Keratinocyte (primary cell): Measurements from ENCODE around the gene PLEKHJ1. TPM values are rescaled to one million over a fixed set of nuclear protein-coding genes. Genes with fewer than 3 reads are reported as not detected.

Experiments
- DNase-seq: peaks from one replicate; pipeline ENCODE4 v3.0.0-alpha.2; 2011; ENCODE audit warnings: low read depth, missing footprints, low spot score
- FAIRE-seq: peaks from 2 replicates; lab custom pipeline; 2011; peaks lifted over from hg19 to GRCh38; lab: Jason Lieb, UNC
- H2AFZ ChIP-seq: 2 replicates; pipeline ENCODE4 v1.6.0; 2012; ENCODE audit warnings: low read length, control low read depth, inconsistent platforms; ENCODE audit not compliant: control insufficient read depth
- H3K27ac ChIP-seq: 2 replicates; pipeline ENCODE4 v1.5.1; 2011; ENCODE audit warnings: low read length; ENCODE audit not compliant: control insufficient read depth, insufficient read depth
- H3K27me3 ChIP-seq: 3 replicates; pipeline ENCODE4 v1.6.0; 2011; ENCODE audit warnings: low read length; ENCODE audit not compliant: control insufficient read depth, insufficient read depth; ENCODE audit errors: extremely low read depth
- H3K36me3 ChIP-seq, 2 experiments: 2 replicates in 1 of 2; 3 replicates in 1 of 2; pipeline ENCODE4 v1.5.1; 2011; ENCODE audit warnings: low read length in 2 of 2, mild to moderate bottlenecking in 1 of 2; ENCODE audit not compliant: control insufficient read depth in 2 of 2, insufficient read depth in 2 of 2; ENCODE audit errors: extremely low read depth in 1 of 2
- H3K4me1 ChIP-seq: 3 replicates; pipeline ENCODE4 v1.5.1; 2011; ENCODE audit warnings: low read length; ENCODE audit not compliant: control insufficient read depth, insufficient read depth; ENCODE audit errors: extremely low read depth
- H3K4me2 ChIP-seq: 3 replicates; pipeline ENCODE4 v1.6.0; 2011; ENCODE audit warnings: low read depth, low read length; ENCODE audit not compliant: control insufficient read depth, insufficient read depth; ENCODE audit errors: extremely low read depth
- H3K4me3 ChIP-seq, 3 experiments: fragments of 200-600 bp in 1 of 3; sonication (generic) in 1 of 3; 2 replicates in 2 of 3; 3 replicates in 1 of 3; pipeline ENCODE4 v1.5.1; 2011 to 2016; ENCODE audit warnings: low read length in 3 of 3, mild to moderate bottlenecking in 3 of 3, control low read depth in 2 of 3, inconsistent platforms in 1 of 3, low read depth in 1 of 3, mixed read lengths in 1 of 3, mixed run types in 1 of 3, moderate library complexity in 1 of 3; ENCODE audit not compliant: control insufficient read depth in 2 of 3, insufficient read depth in 2 of 3; ENCODE audit errors: extremely low read depth in 1 of 3
- H3K79me2 ChIP-seq: 2 replicates; pipeline ENCODE4 v1.6.0; 2012; ENCODE audit warnings: low read length; ENCODE audit not compliant: control insufficient read depth, insufficient read depth
- H3K9ac ChIP-seq: 3 replicates; pipeline ENCODE4 v1.6.0; 2011; ENCODE audit warnings: low read length; ENCODE audit not compliant: control insufficient read depth, insufficient read depth; ENCODE audit errors: extremely low read depth
- H3K9me1 ChIP-seq: 3 replicates; pipeline ENCODE4 v1.6.0; 2011; ENCODE audit warnings: low read length; ENCODE audit not compliant: control insufficient read depth, insufficient read depth; ENCODE audit errors: extremely low read depth
- H3K9me3 ChIP-seq: 2 replicates; pipeline ENCODE4 v1.5.1; 2012; ENCODE audit warnings: low read depth, low read length; ENCODE audit not compliant: control insufficient read depth
- H4K20me1 ChIP-seq: 3 replicates; pipeline ENCODE4 v1.6.0; 2011; ENCODE audit warnings: low read length; ENCODE audit not compliant: control insufficient read depth, insufficient read depth; ENCODE audit errors: extremely low read depth
- CTCF ChIP-seq, 3 experiments: IDR thresholded peaks in 1 of 3; conservative IDR thresholded peaks in 1 of 3; optimal IDR thresholded peaks in 1 of 3; 2 replicates in 2 of 3; 3 replicates in 1 of 3; pipeline versions ENCODE3 to v1.5.1; 2011; ENCODE audit warnings: low read length in 3 of 3, mild to moderate bottlenecking in 3 of 3, moderate library complexity in 2 of 3, control low read depth in 1 of 3, inconsistent platforms in 1 of 3; ENCODE audit not compliant: insufficient read depth in 2 of 3; ENCODE audit errors: extremely low read depth in 1 of 3
- EZH2 ChIP-seq: IDR thresholded peaks from one replicate; pipeline ENCODE4 v1.6.1; 2012; ENCODE audit warnings: inconsistent platforms, mild to moderate bottlenecking, low read length, moderate library complexity
- dilution Hi-C: fragments of 300-500 bp; cut with MboI; formaldehyde crosslinking; loops from one replicate; pipeline ENCODE4 v1.7.0; 2020; ENCODE audit warnings: low sequenced_read_pairs; ENCODE audit not compliant: extremely low pct_ligation_motif_present
- polyA plus RNA-seq, 5 experiments: library from polyadenylated mRNA; depleted of rRNA in 3 of 5; stranded (reverse) in 3 of 5; stranded (forward) in 1 of 5; unstranded in 1 of 5; fragments of >200 nt; gene quantifications; 1 replicate in 1 of 5; 2 replicates in 3 of 5; 3 replicates in 1 of 5; pipeline versions ENCODE4 v1.2.1 to v1.2.3, GENCODE V29; 2011 to 2012; ENCODE audit warnings: missing spikeins in 2 of 5, low read depth in 1 of 5, low replicate concordance in 1 of 5

PLEKHJ1 gene
- polyA plus RNA-seq, 1 donor (not counting 4 experiments of a cell fraction or from before 2014, with no cell fraction given), result 36.8 TPM

GRCh38 chr19:2186071-2186846 lies 49.9 kb downstream of the PLEKHJ1 start:
- no peaks in the 10 kb centered on the region for H3K27me3 ChIP-seq
- no peaks in the 10 kb centered on the region for H3K4me1 ChIP-seq
- H3K4me3 ChIP-seq, result no peak overlapping the region
- no peaks in the 10 kb centered on the region for H3K9me3 ChIP-seq
- peaks cover 25 to 26% of the 10 kb centered on the region in 2 experiments for H3K36me3 ChIP-seq
- H3K9me1 ChIP-seq, result no peaks in the 10 kb centered on the region
- FAIRE-seq (no peak), DNase-seq (no peak)
- H3K4me2 ChIP-seq, result no peak overlapping the region
- H3K9ac ChIP-seq, result no peak overlapping the region
- H3K79me2 ChIP-seq, result peaks cover 44% of the 10 kb centered on the region
- dilution Hi-C loops, result no loop called here
- no peak overlapping the region for H3K27ac ChIP-seq
- peaks cover 4% of the 10 kb centered on the region for H4K20me1 ChIP-seq
- H2AFZ ChIP-seq, result no peak overlapping the region
- TF ChIP-seq EZH2, result no peak
- no peak for TF ChIP-seq CTCF (optimal IDR thresholded peaks at IDR 0.05 in 1 of 3, IDR thresholded peaks at IDR 0.05 in 1 of 3, conservative IDR thresholded peaks at IDR 0.05 in 1 of 3; ENCODE audit: extremely low read depth in 1 of 3, insufficient read depth in 2 of 3, low read length in 3 of 3)

DNA sequence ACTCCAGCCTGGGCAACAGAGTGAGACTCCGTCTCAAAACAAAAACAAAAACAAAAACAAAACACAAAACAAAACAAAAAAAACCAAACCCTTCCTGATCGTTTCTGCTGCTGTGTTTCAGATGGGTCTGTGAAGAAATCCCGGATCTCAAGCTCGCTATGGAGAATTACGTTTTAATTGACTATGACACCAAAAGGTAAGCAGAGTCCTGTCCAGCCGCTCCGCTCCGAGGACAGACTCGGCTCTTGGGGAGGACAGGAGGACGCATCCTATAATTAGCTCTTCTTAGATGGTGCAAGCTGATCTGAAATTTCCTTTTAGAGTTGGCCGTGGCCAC lies 50.4 kb downstream of the PLEKHJ1 start:
- Histone ChIP-seq H3K9ac (no peak overlapping the region), H3K79me2 (peaks cover 50% of the 10 kb centered on the region), H3K9me1 (peaks cover 2% of the 10 kb centered on the region), H3K9me3 (no peaks in the 10 kb centered on the region), H3K27ac (no peak overlapping the region), H3K4me1 (no peaks in the 10 kb centered on the region), H2AFZ (no peak overlapping the region), H3K27me3 (no peaks in the 10 kb centered on the region), H3K4me3 (no peak overlapping the region), H3K4me2 (no peak overlapping the region), H4K20me1 (peaks cover 5% of the 10 kb centered on the region), H3K36me3 (peaks cover 20 to 29% of the 10 kb centered on the region in 2 experiments)
- no peak for TF ChIP-seq CTCF (optimal IDR thresholded peaks at IDR 0.05 in 1 of 3, IDR thresholded peaks at IDR 0.05 in 1 of 3, conservative IDR thresholded peaks at IDR 0.05 in 1 of 3; ENCODE audit: extremely low read depth in 1 of 3, insufficient read depth in 2 of 3, low read length in 3 of 3)
- no peak for TF ChIP-seq EZH2
- DNase-seq, result no peak
- FAIRE-seq, result no peak
- dilution Hi-C loops, result no loop called here
